Femur (tissue), 1 donor: Measurements from ENCODE around the gene SUPT20HL1.
"Not testable (repeated sequence)": the region's sequence is repeated elsewhere in the genome, so short reads cannot be mapped to it uniquely, and the experiment has no call there.

Experiments
- DNase-seq: peaks from one replicate; pipeline ENCODE4 v3.0.0-alpha.2; 2017

Gene SUPT20HL1

DNA sequence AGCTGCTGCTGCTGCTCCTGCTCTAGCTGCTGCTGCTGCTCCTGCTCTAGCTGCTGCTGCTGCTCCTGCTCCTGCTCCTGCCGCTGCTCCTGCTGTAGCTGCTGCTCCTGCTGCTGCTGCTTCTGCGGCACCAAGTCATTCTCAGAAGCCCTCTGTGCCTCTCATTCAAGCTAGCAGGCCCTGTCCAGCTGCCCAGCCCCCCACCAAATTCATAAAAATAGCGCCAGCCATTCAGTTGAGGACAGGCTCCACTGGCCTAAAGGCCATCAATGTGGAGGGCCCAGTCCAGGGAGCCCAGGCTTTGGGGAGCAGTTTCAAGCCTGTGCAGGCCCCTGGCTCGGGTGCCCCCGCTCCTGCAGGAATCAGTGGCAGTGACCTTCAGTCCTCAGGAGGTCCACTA, 3.9 kb downstream of the SUPT20HL1 start:
- DNase-seq: no peak

DNA sequence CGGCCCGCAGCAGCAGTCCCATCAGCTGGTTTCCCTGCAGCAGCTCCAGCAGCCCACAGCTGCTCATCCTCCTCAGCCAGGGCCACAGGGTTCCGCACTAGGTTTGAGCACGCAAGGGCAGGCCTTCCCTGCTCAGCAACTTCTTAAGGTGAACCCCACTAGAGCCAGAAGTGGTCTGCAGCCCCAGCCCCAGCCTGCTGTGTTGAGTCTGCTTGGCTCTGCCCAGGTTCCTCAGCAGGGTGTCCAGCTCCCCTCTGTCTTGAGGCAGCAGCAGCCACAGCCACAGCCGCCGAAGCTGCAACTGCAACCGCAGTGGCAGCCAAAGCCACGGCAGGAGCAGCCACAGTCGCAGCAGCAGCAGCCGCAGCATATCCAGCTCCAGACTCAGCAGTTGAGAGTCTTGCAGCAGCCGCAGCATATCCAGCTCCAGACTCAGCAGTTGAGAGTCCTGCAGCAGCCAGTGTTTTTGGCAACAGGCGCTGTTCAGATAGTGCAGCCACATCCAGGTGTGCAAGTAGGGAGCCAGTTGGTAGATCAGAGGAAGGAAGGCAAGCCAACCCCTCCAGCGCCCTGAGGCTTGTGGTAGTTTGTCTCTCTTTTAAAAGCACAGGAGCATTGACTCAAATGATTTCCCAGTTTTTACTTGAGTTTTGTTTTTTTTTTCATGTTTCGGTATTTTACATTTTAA, 4.6 kb downstream of the SUPT20HL1 start:
- DNase-seq: no peak

DNA sequence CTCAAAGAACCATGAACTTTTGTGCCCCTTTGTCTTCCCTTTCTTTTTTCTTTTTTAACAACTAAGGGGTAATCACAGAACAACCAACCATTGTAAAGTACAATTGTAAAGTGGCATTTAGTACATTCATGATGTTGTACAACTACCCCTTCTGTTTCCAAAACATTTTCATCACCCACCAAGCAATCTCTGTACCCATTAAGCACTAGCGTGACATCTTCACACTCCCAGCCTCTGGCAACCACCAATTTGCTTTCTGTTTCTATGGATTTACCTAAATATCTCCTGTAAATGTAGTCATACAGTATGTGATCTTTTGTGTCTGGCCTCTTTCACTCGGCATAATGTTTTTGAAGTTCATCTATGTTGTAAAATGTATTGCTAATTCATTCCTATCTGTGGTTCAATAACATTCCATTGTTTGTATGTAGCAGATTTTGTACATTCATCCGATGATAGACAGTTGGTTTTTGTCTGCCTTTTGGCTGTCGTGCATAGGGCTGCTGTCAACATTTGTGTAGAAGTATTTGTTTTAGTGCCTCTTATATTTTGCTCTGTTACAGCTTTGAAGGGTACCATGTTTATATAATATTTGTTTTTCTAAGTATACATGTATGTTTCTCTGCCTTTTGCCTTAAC, 6.4 kb downstream of the SUPT20HL1 start:
- not testable (repeated sequence) for DNase-seq

DNA sequence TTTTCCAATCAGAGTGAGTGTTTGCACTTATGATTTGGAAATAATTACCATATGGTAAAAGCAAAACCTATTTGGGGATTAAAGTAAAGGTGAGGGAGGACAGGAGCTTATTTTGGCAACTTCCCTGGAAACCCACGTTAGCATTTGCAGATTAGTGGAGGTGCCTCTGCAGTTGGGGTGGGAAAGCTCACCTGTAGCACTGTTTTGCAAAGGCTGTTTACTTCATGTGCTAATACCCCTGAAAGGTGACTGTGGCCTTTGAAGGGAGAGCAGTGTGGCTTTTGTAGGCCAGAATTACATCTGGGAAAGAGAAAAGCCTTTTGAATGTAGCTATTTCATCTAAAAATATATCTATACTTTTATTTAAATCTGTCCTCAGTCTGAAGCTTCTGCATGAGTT, 9.4 kb downstream of the SUPT20HL1 start:
- DNase-seq: no peak

DNA sequence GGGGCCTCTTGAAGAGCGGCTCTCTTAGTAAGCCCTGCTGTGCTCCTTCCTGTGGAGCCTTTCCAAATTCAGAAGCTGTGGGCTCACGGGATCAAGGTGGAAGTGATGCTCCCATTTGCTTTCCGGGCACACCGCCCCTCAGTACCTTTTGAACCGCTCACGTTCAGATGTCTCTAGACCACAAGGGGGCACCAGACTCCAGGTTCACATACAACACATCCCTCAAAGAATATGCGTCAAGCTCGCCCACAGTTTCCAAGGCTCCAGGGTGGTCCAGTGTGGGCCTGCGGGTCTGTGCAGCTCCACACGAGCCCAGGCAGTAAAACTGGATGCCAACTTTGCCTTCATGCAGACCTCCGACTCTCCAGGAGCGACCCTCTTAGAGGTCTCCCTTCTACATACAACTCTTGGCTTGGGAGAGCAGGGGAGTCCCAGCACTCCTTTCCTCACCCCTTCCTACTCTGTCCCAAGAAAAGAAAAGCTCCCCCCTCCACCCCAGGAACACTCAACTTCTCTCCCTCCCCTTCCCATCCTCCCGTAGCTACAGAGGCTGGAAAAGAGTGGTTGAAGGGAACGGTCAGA, 11.0 kb downstream of the SUPT20HL1 start:
- DNase-seq: peak; percentile 71

DNA sequence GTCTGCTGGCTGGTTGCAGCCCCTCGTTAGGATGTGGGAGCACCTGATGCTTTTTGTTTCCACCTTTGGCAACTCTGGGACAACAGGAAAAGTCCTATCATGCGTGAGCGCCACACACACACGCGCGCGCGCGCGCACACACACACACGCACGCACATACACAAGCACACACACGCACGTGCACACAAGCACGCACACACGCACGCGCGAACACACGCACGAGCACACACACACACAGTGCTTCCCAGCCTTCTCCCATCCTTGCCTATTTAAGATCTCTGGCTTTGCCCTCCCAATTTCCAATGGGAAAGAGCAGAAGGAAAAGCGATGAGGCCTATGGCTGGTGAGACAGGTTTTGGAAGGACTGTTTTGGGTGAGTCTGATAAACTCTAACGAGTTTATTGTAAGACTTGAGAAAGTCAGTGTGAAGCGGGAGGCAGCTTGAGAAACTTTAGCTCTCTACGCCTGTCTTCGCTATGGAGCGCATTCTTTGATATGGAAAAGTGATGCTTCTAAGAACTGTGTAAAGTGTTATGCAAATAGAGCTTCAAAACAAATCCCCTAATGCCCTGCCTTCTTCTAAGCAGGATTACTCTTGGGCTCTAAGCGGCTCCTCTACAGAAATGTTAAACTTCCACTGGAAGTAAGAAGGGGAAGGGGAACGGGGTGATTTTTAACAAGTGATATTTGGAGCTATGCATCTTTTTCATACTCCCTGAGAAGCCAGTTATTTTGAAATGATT, 11.8 kb downstream of the SUPT20HL1 start:
- no peak for DNase-seq

DNA sequence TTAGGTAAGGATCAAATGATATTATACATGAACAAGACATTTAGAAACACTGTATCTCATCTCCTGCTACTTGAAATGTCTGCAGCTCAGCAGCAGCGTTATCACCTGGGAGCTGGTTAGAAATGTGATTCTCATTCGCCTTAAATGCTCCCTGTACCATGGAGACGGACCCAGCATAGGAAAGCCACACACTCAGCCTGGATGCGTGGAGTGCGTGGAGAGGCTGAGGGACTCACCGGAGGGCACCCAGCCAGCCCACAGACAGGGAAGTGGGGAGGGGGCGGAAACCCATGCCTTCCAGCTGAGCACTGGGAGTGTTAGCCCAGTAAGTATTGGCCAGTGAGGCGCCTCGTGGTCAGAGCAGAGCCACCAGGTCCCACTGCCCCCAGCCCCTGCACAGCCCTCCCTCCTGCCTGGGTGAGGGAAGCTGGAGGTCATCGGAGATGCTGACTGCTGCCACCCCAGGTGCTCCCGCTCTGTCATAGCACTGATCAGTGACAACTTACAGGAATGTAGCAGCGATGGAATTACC, 15.2 kb downstream of the SUPT20HL1 start:
- no peak for DNase-seq

DNA sequence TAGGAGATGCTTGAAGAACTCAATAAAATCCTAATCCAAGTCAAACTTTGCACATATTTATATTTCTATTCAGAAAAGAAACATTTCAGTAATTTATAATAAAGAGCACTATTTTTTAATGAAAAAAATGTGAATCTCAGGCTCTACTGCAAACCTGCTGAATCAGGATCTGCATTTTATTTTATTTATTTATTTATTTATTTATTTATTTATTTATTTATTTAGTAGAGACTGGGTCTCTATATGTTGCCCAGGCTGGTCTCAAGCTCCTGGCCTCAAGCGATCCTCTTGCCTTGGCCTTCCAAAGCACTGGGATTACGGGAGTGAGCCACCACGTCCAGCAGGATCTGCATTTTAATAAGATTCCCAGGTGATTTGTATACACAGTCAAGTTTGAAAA, 16.0 kb downstream of the SUPT20HL1 start:
- no peak for DNase-seq

DNA sequence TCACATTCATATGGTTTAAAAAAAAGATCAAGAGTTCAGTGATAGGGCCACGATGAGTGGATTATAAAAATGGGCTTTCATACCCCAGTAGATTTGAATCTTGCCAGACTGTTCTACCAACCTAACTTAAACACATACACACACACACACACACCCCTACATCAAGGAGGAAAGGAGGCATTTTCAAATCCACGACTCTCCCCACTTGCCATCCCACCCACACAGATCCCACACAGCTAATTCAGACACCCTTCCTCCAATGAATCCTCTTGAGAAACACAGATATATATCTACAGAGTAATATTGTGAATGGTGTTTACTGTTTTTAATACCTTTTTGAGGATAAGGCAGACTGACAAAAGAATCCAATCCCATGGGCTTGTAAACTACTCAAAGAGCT, 16.8 kb downstream of the SUPT20HL1 start:
- DNase-seq: no peak

DNA sequence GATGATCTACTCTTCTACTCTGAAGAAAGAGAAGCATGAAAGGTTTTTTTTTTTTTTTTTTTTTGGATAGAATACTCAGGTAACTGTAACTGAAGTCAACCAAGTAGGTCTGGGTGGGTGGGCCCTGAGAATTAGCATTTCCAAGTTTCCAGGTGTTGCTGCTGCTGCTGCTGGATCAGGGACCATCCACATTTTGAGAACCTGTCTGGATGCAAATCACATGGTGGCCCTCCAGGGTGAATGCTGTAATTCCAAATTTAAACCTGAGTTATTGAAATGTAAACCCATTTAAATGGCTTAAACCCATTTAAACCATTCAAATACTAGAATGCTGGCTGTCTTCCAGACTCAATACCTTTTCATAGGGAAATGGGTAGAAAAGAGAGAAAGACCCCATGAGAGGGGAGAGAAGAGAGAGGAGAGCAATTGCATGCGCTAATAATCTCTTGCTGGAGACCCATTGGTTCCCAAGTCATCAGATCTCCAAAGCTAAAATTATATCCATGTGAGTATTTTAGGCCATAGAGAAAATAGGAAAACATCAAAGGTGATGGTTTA, 17.6 kb downstream of the SUPT20HL1 start:
- DNase-seq: no peak

DNA sequence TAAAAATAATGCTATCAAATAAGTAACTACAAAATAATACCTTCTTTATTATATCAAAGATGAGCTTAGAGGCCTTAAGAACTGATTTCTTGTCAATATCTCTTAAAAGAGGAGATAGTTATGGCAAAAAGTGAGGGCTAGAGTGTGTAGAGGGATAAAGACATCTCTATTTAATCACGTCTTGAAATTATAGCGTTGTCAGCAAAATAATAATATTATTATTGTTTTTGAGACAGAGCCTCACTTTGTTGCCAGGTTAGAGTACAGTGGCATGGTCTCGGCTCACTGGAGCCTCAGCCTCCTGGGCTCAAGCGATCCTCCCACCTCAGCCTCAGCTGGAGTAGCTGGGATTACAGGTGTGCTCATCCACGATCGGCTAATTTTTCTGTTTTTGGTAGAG, 18.3 kb downstream of the SUPT20HL1 start:
- DNase-seq: no peak

DNA sequence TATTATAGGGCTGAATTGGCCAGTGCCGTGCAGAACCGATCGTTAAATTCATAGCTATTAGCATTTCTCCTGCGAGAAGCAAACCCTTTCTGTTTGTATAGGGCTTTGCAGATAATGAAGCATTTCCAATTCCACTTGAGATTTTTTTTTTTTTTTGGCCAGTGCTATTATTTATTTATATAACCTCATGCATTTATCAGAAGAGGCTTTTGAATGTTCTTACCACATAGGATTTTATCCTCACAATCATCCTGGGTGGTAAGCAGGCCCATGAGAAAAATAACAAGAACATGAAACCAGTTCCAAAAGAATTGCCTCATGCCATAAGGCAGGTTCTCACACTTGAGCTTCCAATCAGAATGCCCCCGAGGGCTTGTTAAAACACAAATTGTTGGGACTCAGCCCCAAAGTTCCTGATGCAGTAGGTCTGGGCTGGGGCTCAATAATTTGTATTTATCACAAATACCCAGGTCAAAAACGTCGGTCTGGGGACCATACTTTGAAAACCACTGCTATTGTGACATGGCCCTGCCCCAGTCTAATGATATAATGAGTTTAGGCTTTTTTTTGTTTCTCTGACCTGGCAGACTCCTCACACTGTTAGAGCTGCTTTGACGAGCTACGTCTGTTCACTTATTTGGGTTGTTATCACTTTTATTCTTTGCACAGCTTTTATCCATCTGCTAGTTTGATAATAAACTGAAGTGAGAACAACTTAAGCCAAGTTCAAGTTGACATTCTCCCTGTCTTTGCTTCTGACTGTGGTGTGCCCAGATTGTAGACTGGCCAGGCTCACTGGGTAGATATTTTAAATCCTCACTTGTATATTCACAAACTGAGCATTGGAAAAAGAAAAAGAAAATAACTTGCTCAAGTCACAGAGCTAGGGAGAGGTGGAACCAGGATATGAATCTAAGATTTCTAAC, 20.1 kb downstream of the SUPT20HL1 start:
- no peak for DNase-seq

DNA sequence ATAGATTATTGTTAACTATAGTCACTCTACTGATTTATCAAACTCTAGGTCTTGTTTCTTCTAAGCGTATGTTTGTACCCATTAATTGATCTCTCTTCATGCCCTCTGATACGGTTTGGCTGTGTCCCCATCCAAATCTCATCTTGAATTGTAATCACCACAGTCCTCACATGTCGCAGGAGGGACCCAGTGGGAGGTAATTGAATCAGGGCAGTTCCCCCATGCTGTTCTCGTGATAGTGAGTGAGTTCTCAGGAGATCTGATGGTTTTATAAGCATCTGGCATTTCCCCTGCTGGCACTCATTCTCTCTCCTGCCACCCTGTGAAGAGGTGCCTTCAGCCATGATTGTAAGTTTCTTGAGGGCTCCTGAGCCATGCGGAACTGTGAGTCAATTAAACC, 21.9 kb downstream of the SUPT20HL1 start:
- not testable (repeated sequence) for DNase-seq

DNA sequence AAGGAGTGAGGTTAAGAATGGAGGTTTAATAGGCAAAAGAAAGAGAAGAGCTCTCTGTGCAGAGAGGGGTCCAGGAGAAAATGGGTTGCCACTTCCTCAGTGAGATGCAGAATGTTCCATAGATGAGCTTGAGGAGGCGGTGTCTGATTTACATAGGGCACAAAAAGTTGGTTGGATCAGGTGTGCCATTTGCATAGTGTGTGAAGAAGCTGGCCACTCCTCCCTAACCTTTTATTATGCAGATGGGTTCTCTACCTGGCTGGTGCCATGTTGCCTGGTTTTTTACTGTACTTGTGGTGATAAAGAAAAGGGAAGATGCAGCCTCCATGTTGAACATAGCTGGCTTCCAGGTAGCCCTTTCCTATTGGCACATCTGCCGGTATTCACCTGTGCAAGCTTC, 27.3 kb downstream of the SUPT20HL1 start:
- DNase-seq: no peak

DNA sequence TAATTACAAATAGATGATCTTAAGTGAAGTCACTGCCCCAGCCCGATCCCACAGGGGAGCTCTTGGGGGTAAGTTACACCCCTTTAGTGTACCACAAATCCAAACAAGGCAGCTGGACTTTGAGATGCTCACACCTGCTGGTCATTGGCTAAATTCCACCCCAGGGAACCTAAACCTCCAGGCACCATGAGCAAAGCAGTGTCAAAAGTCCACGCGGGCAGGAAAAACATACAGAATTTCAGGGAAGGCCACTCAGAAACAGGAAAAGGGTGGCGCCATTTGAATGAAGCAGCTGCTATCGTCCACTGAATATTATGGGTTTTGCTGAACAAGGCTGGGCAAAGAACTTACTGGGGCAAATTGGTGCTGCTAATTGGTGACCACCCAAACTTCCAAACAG, 30.9 kb downstream of the SUPT20HL1 start:
- no peak for DNase-seq

DNA sequence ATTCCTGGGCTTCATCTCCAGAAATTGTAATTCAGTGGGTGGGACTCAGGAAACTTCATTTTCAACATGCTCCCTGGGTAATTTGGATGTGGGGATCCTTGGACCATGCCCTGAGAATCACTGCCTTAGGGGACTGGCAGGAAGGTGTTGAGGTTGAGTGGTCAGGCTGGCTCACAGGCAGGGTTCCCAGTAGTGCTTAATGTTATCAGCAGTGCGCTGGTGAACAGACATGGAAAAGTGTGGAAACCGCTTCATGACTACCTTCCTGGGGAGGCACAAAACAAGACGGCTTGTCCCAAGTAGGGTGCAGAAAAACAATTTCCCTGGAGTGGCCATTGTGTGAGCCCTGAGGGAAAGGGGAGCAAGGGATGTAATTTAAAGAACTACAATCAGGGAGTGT, 31.4 kb downstream of the SUPT20HL1 start:
- DNase-seq: no peak

DNA sequence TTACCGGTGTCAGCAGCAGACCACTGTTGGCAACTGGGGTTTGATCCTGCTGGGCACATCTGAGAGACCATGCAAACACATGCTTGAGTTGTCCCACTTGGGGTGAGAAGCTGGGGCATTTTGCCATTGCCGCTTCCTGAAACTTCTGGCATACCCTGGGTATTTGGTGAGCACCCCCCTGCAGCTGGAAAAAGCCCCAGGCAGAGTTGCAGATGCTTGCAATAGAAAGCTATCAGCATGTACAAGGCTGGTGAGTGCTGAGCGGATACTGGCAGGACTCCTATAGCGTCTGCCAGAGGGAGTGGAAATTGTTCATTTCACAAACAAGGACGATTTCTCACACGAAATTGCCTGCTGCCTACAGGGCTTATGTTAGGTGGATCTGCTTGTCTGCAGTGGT, 32.3 kb downstream of the SUPT20HL1 start:
- peak; percentile 40 for DNase-seq

DNA sequence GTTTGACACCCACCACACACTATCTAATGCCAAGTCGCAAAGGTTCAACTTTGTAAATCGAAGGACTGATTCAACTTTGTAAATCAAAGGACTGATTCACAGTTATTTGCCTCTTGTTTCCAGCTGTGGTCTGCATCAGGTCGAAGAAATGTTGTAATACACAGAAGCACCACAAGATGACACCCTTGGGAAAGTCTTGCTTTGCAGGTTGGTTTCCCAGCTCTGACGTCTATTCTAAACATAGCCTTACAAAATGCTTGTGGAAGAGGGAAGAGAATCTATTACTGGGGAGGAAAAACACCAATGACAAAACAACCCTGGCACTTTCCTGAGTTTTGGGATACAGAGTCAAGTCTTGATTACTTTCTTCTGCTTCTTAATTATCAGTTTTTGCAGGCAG, 35.3 kb downstream of the SUPT20HL1 start:
- peak; percentile 69 for DNase-seq

DNA sequence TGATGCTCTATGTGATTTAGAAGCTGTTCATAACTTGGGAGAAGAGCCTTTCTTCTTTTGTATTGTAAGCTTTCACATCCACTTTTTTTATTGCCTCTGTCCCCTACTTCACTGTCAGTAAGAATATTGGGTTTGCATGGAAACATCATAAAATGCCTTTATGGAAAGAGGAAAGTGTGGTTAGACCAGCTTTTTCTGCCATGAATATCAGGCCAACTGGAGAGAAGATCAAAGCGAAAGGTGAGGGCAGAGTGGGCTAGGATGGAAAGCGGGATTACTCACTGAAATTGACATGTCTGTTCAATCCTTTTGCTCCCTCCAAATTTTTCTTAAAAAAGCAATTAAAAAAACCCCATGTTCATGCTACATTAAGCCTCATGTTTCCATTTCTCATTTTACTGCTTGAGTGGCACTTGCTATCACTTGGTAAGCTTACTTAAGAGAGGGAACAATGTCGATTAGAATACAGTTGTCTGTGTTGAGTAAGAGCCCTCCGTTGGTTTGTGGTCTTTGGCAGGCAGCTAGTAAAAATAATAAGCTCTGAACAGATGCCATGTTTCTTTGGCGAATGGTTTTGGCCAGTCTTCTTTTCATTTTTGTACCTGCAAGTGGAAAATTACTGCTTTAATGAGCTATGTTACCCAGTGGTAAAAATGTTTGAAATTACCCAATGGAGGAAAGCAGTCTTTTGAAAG, 35.9 kb downstream of the SUPT20HL1 start:
- peak; percentile 39 for DNase-seq

DNA sequence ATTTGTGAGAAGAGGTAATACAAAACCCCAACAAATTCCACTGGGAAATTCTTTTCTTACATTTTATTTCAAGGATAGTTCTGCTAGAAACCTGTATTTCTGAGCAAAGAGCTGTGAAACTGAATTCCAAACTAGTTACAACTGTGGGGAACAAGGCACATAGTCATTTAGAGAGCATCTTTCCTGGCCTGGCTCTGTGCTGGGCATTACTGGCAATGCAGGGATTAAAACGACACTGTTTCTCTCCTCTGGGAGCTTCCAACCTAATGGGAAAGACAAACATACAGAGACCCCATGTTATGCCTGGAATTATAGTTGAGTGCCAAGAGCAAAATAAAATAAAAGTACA, 36.5 kb downstream of the SUPT20HL1 start:
- peak; percentile 56 for DNase-seq

DNA sequence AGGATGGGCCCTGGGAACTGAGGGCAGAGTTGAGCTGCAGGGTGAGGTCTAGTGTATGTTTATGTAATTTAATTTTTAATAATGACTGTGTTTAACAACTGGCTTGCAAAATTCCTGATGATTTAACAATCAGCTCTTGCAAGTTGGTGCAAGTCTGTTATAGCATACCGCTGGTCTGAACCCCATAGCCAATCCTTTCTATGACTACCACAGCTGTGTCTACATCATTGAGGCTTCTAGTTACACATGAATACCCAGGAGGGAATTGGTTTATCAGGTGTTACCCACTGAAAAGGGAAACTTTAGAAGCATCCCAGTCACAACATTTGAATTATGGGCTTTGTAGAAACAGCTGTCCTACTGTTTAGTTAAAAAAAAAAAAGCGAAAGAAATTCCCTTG, 38.3 kb downstream of the SUPT20HL1 start:
- DNase-seq: no peak

DNA sequence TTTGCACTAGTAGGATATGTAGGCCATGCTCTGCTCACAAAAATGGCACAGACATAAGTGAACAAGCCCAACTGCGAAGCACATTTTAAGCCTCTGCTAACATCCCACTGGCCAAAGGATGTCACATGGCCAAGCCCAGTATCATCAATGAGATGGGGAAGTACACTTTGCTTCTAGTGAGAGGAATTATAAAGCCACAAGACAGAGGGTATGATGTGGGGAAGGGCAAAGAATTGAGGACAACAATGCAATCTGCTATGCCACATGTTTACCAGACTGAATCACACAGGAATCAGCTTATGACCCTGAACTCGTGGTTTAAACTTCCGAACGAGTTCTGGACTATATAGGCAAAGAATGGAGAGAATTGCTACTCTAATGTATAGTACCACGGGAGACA, 39.1 kb downstream of the SUPT20HL1 start:
- DNase-seq: no peak
